Astrocyte of the spinal cord (primary cell): ENCODE measurements around the gene RUNDC1.

ENCODE experiments used
- DNase-seq: peaks from one replicate; pipeline ENCODE4 v3.0.0; 2011; ENCODE audit warnings: low read depth, low spot score
- H3K4me3 ChIP-seq: 2 replicates; pipeline ENCODE4 v1.5.1; 2011; ENCODE audit warnings: low read depth, mild to moderate bottlenecking, low read length, moderate library complexity
- in situ Hi-C: cut with HindIII; loops from 2 replicates; pipeline ENCODE4 v1.10.0; 2017; ENCODE audit warnings: low sequenced_read_pairs
- TF ChIP-seq, protein P1 (sequence below): IDR thresholded peaks from 2 replicates; pipeline ENCODE4 v1.5.1; 2012; ENCODE audit warnings: low read depth, mild to moderate bottlenecking, low read length, inconsistent platforms

RUNDC1 gene

DNA sequence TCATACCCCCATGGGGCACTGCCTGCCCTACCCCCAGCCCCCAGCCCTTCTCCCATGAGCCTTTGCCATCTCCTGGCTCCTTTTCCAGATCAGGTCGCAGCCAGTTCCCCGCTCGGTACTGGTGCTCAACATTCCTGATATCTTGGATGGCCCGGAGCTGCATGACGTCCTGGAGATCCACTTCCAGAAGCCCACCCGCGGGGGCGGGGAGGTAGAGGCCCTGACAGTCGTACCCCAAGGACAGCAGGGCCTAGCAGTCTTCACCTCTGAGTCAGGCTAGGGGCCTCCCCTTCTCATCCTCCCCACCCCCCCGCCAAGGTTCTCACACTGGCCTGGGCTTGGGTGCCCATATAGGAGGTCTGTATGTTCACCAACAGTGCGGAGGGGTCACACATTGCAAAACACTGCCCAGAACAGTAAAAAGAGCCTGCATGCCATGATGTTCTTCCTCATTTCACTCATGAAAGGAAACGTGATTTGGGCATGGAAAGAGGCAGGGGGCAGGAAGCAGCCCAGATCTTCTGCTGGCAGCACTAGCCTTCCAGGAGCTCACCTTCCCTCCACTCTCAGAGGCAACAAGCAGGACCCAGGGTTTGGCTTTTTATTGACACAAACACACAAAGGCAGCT, 33.8 kb downstream of the RUNDC1 start:
- H3K4me3 ChIP-seq = no peak overlapping the region
- no peak for DNase-seq
- TF ChIP-seq, protein P1, sequence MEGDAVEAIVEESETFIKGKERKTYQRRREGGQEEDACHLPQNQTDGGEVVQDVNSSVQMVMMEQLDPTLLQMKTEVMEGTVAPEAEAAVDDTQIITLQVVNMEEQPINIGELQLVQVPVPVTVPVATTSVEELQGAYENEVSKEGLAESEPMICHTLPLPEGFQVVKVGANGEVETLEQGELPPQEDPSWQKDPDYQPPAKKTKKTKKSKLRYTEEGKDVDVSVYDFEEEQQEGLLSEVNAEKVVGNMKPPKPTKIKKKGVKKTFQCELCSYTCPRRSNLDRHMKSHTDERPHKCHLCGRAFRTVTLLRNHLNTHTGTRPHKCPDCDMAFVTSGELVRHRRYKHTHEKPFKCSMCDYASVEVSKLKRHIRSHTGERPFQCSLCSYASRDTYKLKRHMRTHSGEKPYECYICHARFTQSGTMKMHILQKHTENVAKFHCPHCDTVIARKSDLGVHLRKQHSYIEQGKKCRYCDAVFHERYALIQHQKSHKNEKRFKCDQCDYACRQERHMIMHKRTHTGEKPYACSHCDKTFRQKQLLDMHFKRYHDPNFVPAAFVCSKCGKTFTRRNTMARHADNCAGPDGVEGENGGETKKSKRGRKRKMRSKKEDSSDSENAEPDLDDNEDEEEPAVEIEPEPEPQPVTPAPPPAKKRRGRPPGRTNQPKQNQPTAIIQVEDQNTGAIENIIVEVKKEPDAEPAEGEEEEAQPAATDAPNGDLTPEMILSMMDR = no peak
- in situ Hi-C loops = no loop called here

GRCh38 chr17:43014649-43015542, 34.5 kb downstream of the RUNDC1 start:
- TF ChIP-seq, protein P1 = no peak
- in situ Hi-C loops = no loop called here
- no peak overlapping the region for H3K4me3 ChIP-seq
- no peak for DNase-seq

GRCh38 chr17:43015579-43015978, 35.2 kb downstream of the RUNDC1 start:
- no peak for DNase-seq
- H3K4me3 ChIP-seq = no peak overlapping the region
- TF ChIP-seq, protein P1 = no peak
- in situ Hi-C loops = no loop called here

DNA sequence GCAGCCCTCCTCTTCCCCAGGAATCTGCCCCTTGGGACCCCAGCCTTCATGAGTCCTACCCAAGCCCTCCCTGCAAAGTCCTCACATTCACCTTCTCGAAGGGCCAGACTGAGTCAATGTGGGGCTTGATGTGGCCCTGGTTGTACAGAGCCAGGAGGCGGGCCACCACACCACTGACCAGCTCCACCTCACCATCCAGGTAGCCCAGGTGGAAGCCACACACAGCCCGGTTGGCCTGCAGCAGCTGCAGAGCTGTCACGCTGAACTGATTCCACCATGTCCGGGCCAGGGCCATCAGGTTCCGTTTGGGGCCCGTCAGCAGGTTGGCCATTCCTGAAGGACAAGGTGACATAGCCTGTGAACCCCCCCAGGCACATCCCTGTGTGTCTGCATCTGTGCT, 35.9 kb downstream of the RUNDC1 start:
- TF ChIP-seq, protein P1 = no peak
- DNase-seq = no peak
- H3K4me3 ChIP-seq = no peak overlapping the region
- in situ Hi-C loops = no loop called here

DNA sequence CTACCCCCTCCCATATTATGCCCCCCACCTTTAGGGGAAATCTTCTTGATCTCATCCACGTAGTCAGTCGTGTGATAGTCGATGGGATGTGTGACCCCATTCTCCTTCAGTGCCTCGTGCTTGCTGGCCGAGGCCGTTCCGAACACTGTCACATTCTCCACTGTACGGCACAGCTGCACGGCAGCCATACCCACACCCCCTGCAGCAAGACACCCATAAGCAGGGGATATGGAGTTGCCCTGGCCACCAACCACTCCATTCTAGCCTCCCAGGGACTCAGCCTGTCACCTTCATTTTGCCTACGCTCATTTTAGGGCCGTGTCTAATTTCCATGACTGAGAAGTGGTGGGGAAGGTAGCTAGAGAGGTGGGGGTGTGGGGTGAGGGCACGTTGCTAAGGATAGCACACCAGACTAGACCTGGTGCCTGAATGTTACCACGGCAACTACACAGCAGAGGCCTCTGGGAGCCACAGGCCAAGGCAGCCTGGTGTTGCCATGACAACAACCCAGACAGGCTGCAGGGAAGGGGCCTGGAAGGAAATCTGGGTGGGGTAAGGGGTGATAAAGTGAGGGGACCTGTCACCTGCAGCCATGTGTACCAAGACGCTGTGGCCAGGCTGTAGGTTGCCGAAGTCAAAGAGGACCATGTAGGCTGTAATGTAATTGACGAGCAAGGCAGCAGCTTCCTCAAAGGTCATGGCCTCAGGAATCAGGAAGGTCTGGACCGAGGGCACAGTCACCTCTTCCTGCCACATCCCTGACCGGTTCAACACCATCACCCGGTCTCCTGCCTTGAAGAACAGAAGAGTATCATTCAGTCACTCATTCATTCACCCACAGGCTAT, 37.9 kb downstream of the RUNDC1 start:
- in situ Hi-C loops = no loop called here
- no peak overlapping the region for H3K4me3 ChIP-seq
- DNase-seq = peak; percentile 31
- TF ChIP-seq, protein P1 = no peak

GRCh38 chr17:43018932-43019331, 38.6 kb downstream of the RUNDC1 start:
- DNase-seq = no peak
- in situ Hi-C loops = no loop called here
- H3K4me3 ChIP-seq = no peak overlapping the region
- TF ChIP-seq, protein P1 = no peak
